K562 (cell line): ENCODE measurements around the gene FTL. TPM values are rescaled to one million over a fixed set of nuclear protein-coding genes. Genes with fewer than 3 reads are reported as not detected.

Source experiments
- ARID1B ChIP-seq: fragments of 450-650 bp; IDR thresholded peaks from 2 replicates; pipeline ENCODE4 v1.6.1; 2016; ENCODE audit warnings: antibody characterized with exemption, mild to moderate bottlenecking, inconsistent platforms
- CGGBP1 ChIP-seq: fragments of 250-450 bp; sonication (Bioruptor Pico); IDR thresholded peaks from 2 replicates; pipeline ENCODE4 v1.9.0; 2021; ENCODE audit warnings: mild to moderate bottlenecking
- CUX1 ChIP-seq: fragments of 200-800 bp; sonication (Bioruptor generic); IDR thresholded peaks from 2 replicates; pipeline ENCODE4 v1.6.1; 2016; ENCODE audit warnings: missing genetic modification characterization, missing compliant biosample characterization
- E2F1 ChIP-seq: sonication (generic); formaldehyde crosslinking; IDR thresholded peaks from 2 replicates; pipeline ENCODE4 v1.8.1; 2023; ENCODE audit warnings: mild to moderate bottlenecking, missing genetic modification reagents, moderate library complexity
- ESRRA ChIP-seq: fragments of 450-650 bp; IDR thresholded peaks from 2 replicates; pipeline ENCODE4 v1.6.1; 2014; ENCODE audit warnings: low read depth, mild to moderate bottlenecking, moderate library complexity, borderline replicate concordance
- ILF3 ChIP-seq: fragments of 450-650 bp; IDR thresholded peaks from 2 replicates; pipeline ENCODE4 v1.6.1; 2018; ENCODE audit warnings: antibody characterized with exemption, mild to moderate bottlenecking, moderate library complexity, borderline replicate concordance
- NFATC3 ChIP-seq: fragments of 450-650 bp; IDR thresholded peaks from 2 replicates; pipeline ENCODE4 v1.6.1; 2017; ENCODE audit warnings: mild to moderate bottlenecking
- NR4A1 ChIP-seq, 2 experiments: fragments of 250-450 bp in 1 of 2; fragments of 450-650 bp in 1 of 2; sonication (Bioruptor Pico) in 1 of 2; IDR thresholded peaks; 2 replicates each; pipeline versions ENCODE4 v1.4.0 to v1.6.1; 2016 to 2020; ENCODE audit warnings: mild to moderate bottlenecking in 2 of 2, missing compliant biosample characterization in 1 of 2, missing genetic modification characterization in 1 of 2, moderate library complexity in 1 of 2
- PHF20 ChIP-seq: fragments of 450-650 bp; IDR thresholded peaks from 2 replicates; pipeline ENCODE4 v1.6.1; 2018; ENCODE audit not compliant: partially characterized antibody
- PML ChIP-seq: IDR thresholded peaks from 2 replicates; pipeline ENCODE4 v1.6.1; 2012; ENCODE audit warnings: low read length, inconsistent platforms
- RBFOX2 ChIP-seq: fragments of 200-400 bp; formaldehyde crosslinking; IDR thresholded peaks from 2 replicates; pipeline ENCODE4 v1.6.1; 2017; ENCODE audit warnings: low read depth, mild to moderate bottlenecking, low read length, moderate library complexity
- RCOR1 ChIP-seq, 2 experiments: IDR thresholded peaks; 2 replicates each; pipeline ENCODE4 v1.6.1; 2012; ENCODE audit warnings: low read depth in 2 of 2, low read length in 2 of 2, borderline replicate concordance in 1 of 2, improper control_type of control experiment in 1 of 2
- SRF ChIP-seq, 2 experiments: fragments of 250-450, 450-650 bp in 1 of 2; sonication (Bioruptor Pico) in 1 of 2; sonication (generic) in 1 of 2; formaldehyde crosslinking; IDR thresholded peaks; 2 replicates each; pipeline versions ENCODE4 v1.5.0 to v1.5.1; 2020 to 2022; ENCODE audit warnings: mild to moderate bottlenecking in 1 of 2, missing genetic modification reagents in 1 of 2
- TEAD1 ChIP-seq, 2 experiments: fragments of 450-650 bp in 1 of 2; sonication (generic) in 1 of 2; formaldehyde crosslinking; IDR thresholded peaks; 2 replicates each; pipeline versions ENCODE4 v1.4.0 to v1.8.0; 2020 to 2022; ENCODE audit warnings: mild to moderate bottlenecking in 2 of 2, missing genetic modification reagents in 1 of 2
- TRIM25 ChIP-seq: fragments of 450-650 bp; IDR thresholded peaks from 2 replicates; pipeline ENCODE4 v1.7.0; 2016; ENCODE audit warnings: borderline replicate concordance
- ZNF76 ChIP-seq: fragments of 250-450 bp; sonication (Bioruptor Pico); IDR thresholded peaks from 2 replicates; pipeline ENCODE4 v1.4.0; 2020; ENCODE audit warnings: mild to moderate bottlenecking, moderate library complexity, borderline replicate concordance
- polyA plus RNA-seq, 8 experiments: library from polyadenylated mRNA; depleted of rRNA in 4 of 8; stranded (reverse) in 5 of 8; unstranded in 3 of 8; fragments of >200 nt; fragmentation: Nextera tagmentation in 2 of 8; fragmentation: Illumina TruSeq in 1 of 8; extraction: Ambion mirVana in 2 of 8; extraction: Trizol in 1 of 8; gene quantifications; 2 replicates each; pipeline versions ENCODE4 v1.2.1 to v1.2.3, GENCODE V29; 2011 to 2014; ENCODE audit warnings: inconsistent platforms in 1 of 8, missing spikeins in 1 of 8
- total RNA-seq, 7 experiments: library from RNA; depleted of rRNA in 6 of 7; stranded (reverse); fragments of >200 nt in 6 of 7; fragmentation: Illumina TruSeq in 2 of 7; extraction: Trizol in 2 of 7; gene quantifications; 2 replicates each; pipeline versions ENCODE4 v1.2.1 to v1.2.3, GENCODE V29; 2011 to 2021; ENCODE audit warnings: low replicate concordance in 1 of 7

Gene FTL
- total and polyA plus RNA-seq, 9 of the 15 experiments (the other 6 are each of a cell fraction or from before 2014, with no cell fraction given): 1,231 to 27,415 (median 3,965) TPM

- TF ChIP-seq NR4A1 (CRISPR knock-in tag; IDR thresholded peaks at IDR 0.05) (peak; percentile 79; the same call in 1 of the 2 replicates), NR4A1 (tag; IDR thresholded peaks at IDR 0.05) (0 out of 2 replicates have a peak, but pooled peaks have one; percentile 75), SRF (CRISPR knock-in tag; IDR thresholded peaks at IDR 0.05) (peak in 1 of 2 experiments; percentile 77; a peak in 1 of 4 replicates), PHF20 (peak; percentile 22), ARID1B (peak; percentile 57), NFATC3 (peak; percentile 78), TRIM25 (no peak), CGGBP1 (CRISPR knock-in tag) (no peak), RBFOX2 (peak; percentile 89), RCOR1 (IDR thresholded peaks at IDR 0.05; ENCODE audit: borderline replicate concordance in 1 of 2, low read depth in 2 of 2, low read length in 2 of 2) (peak in 1 of 2 experiments; percentile 76; a peak in 1 of 4 replicates), PML (peak; percentile 43), CUX1 (CRISPR knock-in tag) (peak; percentile 51; the same call in 1 of the 2 replicates), ILF3 (no peak), E2F1 (CRISPR knock-in tag) (no peak), TEAD1 (CRISPR knock-in tag; IDR thresholded peaks at IDR 0.05) (peak in 1 of 2 experiments; percentile 39; a peak in 1 of 4 replicates), ZNF76 (CRISPR knock-in tag) (no peak; the same call in 1 of the 2 replicates), ESRRA (peak; percentile 54; the same call in 1 of the 2 replicates)
Measured at GRCh38 chr19:48962029-48962848, 2.9 kb upstream of the FTL start (continued).
